ENCODE measurements around the gene PRPF6.

The PRPF6 gene, protein sequence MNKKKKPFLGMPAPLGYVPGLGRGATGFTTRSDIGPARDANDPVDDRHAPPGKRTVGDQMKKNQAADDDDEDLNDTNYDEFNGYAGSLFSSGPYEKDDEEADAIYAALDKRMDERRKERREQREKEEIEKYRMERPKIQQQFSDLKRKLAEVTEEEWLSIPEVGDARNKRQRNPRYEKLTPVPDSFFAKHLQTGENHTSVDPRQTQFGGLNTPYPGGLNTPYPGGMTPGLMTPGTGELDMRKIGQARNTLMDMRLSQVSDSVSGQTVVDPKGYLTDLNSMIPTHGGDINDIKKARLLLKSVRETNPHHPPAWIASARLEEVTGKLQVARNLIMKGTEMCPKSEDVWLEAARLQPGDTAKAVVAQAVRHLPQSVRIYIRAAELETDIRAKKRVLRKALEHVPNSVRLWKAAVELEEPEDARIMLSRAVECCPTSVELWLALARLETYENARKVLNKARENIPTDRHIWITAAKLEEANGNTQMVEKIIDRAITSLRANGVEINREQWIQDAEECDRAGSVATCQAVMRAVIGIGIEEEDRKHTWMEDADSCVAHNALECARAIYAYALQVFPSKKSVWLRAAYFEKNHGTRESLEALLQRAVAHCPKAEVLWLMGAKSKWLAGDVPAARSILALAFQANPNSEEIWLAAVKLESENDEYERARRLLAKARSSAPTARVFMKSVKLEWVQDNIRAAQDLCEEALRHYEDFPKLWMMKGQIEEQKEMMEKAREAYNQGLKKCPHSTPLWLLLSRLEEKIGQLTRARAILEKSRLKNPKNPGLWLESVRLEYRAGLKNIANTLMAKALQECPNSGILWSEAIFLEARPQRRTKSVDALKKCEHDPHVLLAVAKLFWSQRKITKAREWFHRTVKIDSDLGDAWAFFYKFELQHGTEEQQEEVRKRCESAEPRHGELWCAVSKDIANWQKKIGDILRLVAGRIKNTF

DNA sequence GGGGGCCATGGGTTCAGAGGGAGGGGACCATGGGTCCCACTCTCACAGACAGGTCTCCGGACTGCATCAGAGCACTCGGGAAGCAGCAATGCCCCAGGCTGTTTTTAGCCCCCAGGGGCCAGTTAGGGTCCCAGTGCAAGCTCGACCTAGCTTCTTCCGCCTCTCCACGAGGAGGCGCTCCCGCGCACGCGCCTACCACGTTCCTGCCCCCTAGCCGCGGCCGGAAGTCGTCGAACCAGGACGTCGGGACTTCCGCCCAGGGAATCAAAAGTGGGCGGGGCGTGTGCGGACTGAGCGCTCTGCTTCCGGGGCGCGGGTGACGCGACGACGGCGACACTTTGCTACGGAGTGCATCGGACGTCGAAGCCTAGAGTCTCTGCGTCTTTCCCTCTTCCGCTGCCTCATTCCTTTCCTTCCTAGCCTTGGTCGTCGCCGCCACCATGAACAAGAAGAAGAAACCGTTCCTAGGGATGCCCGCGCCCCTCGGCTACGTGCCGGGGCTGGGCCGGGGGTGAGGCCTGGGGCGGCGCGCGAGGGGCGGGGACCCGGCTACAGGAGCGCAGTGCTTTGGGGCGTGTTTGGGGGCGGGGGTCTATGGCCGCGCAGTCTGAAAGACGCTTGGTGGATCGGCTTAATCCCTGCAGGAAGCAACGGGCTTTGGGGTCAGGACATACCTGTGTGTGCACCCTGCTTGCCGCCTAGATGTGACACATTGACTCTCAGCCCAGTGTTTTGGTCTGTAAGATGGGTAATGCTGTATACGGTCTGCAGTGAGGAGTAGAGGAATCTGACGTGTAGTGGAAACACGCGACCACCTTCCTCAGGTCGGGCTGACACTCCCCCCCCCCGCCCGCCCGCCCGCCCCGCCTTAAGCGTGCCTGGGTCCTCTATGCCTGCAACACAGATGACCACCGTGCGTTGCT, at the start of gene PRPF6:
Gene PRPF6 (plus strand): TSS at position 327 of the 923 bp plus-strand sequence. CDS start 114 bp downstream, at position 441.
- peak; percentile 95 for DNase-seq

- no peak for DNase-seq
These were observed 49.2 kb upstream of the PRPF6 start for GRCh38 chr20:63931735-63932134.

GRCh38 chr20:63932606-63933160, 48.2 kb upstream of the PRPF6 start:
- no peak for DNase-seq

- no peak for DNase-seq
These were observed 47.3 kb upstream of the PRPF6 start for GRCh38 chr20:63933646-63934045.

- peak; percentile 54 for DNase-seq
These were observed 46.5 kb upstream of the PRPF6 start for GRCh38 chr20:63934271-63935068.

GRCh38 chr20:63935447-63935846, 45.5 kb upstream of the PRPF6 start:
- no peak for DNase-seq

DNA sequence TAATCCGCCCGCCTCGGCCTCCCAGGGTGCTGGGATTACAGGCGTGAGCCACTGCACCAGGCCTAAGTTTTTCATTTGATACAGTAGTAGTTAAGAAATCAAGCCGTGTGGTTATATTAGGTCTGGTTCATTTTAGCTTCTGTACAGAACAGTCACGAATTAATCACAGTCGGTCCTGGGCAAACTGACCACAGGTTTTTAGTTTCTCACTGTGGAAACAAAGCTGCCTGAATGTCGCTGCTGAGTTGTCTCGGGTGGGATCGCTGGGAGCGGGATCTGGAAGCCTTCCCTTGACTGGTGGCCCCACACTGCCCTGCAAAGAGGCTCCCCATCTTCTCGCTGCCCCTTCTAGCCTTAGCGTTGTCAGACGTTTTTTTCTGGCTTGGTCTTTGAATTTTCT, 43.3 kb upstream of the PRPF6 start:
- no peak for DNase-seq

DNA sequence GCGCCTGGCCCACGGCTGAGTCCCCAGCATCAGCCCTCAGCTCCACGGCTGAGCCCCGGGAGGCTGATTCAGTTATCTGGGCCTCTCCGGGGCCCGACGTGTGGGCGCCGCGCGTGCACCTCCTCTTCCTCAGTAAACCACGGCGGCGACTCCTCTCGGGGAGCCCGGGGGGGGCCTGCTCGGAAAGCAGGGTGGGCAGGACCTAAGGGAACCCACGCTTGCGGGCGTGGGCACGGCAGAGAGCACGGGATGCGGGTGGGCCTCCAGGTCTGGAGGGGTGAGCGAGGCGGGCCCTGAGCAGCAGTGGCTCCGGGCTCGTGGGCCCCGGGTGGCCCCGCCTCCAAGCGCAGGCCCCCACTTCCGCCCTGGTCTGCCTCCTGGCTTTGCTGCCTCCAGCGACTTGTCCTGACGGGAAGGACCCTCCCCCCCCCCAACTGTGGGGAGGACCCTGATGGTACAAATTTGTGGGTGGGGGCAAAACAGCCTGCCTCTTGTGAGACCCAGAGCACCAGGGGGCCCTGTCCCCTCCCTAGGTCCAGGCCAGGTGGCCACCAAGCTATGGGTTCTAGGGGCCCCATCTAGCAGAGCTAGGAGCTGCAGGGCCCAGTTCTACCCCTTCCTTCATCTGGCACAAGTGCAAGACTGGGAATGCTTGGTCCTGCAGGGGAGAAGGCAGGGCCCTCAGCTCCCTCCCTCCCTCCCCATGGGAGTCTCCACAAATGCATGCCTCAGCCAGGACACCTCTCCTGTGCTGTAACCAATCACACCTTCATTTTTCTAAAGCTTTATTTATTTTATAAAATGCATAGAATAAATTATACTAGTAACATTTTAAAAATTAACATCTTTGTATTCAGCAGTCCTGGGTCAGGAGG, 41.6 kb upstream of the PRPF6 start:
- DNase-seq, result peak; percentile 57

DNA sequence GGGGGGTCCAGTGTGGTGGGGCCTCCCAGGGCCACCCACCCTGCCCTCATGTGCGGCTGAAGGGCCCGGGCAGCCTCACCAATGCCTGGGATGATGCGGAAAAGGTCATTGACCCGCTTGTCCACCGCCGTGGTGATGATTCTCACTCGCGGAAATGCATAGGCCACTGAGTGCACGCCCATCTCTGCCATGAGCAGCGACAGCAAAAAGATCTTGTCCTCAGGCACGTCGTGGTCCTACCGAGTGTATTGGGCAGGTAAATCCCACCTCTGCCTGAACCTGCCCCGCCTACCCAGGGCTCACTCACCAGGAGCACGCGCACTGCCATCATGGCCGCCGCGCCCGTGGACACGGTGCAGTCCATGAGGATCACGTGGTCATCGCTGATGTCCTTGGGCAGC, 40.9 kb upstream of the PRPF6 start:
- DNase-seq, result no peak

GRCh38 chr20:63940472-63941266, 40.3 kb upstream of the PRPF6 start:
- DNase-seq, result no peak

DNA sequence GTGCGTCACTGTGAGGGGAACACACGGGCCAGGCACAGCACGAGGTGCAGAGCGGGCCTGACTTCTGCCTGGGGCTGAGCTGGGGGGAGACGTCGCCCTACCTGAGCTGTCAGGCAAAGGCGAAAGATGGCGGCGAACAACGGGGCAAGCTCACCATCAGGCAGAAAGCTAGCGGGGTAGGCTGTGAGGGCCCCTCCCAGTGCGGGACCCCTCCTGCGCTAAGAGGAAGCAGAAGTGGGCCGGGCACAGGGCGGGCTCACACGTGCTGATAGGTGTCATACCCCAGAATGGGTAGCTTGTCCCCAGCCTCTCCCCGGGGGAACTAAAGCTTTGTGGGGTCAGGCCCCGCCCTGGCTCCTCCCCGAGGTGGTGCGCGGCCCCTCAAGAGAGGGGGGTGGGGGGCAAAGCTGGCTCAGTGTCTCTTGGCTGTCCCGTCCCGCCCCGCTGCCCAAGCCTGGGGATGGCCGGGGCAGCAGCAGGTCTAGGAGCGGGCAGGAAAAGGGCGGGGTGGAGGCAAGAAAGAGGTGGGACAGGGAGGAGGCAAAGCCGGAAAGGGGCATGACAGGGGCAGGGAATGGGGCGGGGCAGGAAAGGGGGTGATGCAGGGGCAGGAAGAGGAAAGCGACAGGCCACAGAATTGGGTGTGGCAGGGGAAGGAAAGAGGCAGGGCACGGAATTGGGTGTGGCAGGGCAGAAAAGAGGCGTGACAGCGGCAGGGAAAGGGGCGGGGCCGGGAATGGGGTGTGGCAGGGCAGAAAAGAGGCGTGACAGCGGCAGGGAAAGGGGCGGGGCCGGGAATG, 39.5 kb upstream of the PRPF6 start:
- peak; percentile 80 for DNase-seq

DNA sequence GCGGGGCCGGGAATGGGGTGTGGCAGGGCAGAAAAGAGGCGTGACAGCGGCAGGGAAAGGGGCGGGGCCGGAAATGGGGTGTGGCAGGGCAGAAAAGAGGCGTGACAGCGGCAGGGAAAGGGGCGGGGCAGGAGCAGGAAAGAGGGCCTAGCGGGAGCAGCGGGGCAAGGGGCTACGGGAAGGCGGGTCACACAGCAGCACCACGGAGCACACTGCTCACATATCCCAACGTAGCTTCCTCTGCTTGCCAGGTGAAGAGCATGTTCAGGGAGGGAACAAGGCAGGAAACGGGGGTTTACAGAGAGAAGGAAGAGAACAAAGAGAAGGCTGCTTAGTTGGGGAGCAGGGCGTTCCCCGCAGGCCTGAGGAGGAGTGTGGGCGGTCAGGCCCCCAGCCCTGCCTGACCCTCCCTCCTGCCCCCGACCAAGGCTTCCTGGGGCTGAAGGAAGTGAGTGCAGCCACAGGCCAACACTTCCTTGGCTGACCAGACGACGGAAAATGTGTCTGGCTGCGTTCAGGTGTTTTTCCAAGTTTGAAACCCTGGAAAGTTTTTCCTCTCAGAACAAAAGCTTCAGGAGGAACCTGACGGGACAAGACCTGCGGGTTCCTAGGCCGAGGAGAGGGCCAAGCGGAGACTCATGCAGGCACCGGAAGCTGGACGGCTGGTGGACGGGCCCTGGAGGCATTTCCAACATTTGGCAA, 38.5 kb upstream of the PRPF6 start:
- no peak for DNase-seq

DNA sequence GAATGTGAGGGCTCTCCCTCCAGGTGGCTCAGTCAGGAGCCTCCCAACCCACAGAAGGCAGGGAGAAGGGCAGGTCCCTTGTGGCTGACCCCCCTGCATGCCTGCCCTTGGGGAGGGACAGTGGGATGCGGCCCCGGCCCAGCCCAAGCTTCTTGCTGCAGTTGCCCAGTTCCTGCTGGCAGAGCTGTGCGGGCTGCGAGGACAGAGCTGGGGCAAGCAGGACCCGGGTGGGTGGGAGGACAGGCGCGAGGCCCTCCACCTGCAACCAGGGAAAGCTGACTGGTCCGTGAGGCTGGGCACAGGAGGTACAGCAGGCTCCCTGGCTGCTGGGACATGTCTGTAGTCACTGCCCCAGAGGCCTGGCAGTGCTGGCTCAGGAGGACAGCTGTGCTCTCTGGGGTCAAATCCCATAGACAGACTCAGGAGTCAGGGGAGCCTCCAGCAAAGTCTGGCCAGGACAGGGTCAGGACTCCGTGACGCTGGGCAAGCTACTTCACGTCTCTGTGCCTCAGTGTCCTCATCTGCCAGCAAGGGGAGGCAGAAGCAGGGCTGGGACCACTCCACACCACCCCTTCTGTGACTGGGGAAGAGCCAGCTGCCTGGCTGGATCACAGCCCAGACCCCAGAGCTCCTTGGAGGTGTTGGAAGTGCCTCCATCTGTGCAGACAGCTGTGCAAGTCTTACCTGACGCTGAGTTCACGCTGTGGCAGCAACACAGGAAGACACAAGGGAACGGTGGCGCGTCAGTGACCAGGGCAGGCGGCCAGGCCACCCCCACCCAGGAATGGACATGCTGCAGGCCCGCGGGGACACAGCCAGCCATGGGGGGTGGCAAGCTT, 37.7 kb upstream of the PRPF6 start:
- DNase-seq, result no peak

- no peak for DNase-seq
These were observed 37.2 kb upstream of the PRPF6 start for GRCh38 chr20:63943808-63944077.

- DNase-seq, result no peak
These were observed 36.6 kb upstream of the PRPF6 start for GRCh38 chr20:63944078-63944941.

DNA sequence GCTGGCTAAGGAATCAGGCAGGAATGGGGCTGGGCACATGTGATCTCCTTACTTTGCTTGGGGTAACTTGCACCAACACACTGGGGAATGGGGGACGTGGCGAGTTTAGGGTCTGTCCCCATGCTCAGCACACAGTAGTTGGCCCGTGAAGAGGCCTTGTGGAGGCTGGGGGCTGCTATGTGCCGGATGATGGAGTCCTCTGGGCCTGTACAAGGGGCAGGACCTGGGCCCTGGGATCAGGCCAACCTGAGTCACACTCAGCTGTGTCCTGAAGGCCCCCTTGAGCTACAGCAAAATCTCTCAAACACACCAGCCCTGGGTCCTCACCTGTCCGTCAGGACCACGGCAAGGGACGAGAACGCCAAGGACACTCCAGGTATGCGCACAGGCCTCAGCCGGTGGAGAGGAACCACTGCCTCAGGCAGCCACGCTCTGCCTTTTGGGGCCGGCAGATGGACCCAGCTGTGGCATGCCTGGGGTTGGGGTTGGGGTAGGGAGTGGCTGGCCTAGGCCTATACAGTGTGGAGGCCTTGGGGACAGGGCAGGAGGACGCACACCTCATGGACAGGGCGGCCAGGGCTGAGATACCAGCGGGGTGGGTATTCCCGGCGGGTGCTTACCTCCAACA, 35.8 kb upstream of the PRPF6 start:
- DNase-seq, result no peak
